HepG2 (cell line): ENCODE results near the gene HMX1. TPM values are rescaled to one million over a fixed set of nuclear protein-coding genes. Genes with fewer than 3 reads are reported as not detected.

Source experiments
- ATAC-seq: fragments of 200-7000 bp; cut with Tn5 transposase; 3 replicates; pipeline ENCODE4 v1.9.1; 2020; ENCODE audit warnings: mild to moderate bottlenecking, moderate library complexity
- BruUV-seq: library from RNA; stranded (reverse); fragments of 400-500 nt; replicated peaks from 2 replicates; lab custom pipeline; 2021; lab: Mats Ljungman, UMichigan
- CTCF ChIA-PET: fragments of 300-600 bp; formaldehyde crosslinking; extraction: SDS; loops from one replicate; lab custom pipeline; 2021; ENCODE audit warnings: low total read pairs, inconsistent platforms, low intra/inter-chr PET ratio; lab: Yijun Ruan, JAX
- POLR2A ChIA-PET: fragments of 350-600 bp; sonication (Branson Sonifier 250); formaldehyde crosslinking; loops from one replicate; lab custom pipeline; 2020; ENCODE audit warnings: antibody characterized with exemption, inconsistent platforms; lab: Yijun Ruan, JAX
- DNase-seq: peaks from one replicate; pipeline ENCODE4 v3.0.0-alpha.2; 2015; ENCODE audit warnings: low spot score
- FAIRE-seq: peaks from 3 replicates; lab custom pipeline; 2011; peaks lifted over from hg19 to GRCh38; lab: Jason Lieb, UNC
- H2AFZ ChIP-seq: one replicate; pipeline ENCODE4 v1.6.1; 2011; ENCODE audit warnings: low read length, inconsistent platforms
- H3K27ac ChIP-seq: fragments of 300-600 bp; 3 replicates; pipeline ENCODE4 v1.8.0; 2011; ENCODE audit warnings: mixed run types, mild to moderate bottlenecking, mixed read lengths, low read length, inconsistent platforms; ENCODE audit not compliant: insufficient read depth; ENCODE audit errors: extremely low read length
- H3K27me3 ChIP-seq, 2 experiments: fragments of 200-600 bp in 1 of 2; 2 replicates in 1 of 2; 3 replicates in 1 of 2; pipeline versions ENCODE4 v1.6.0 to v1.8.0; 2011; ENCODE audit warnings: low read length in 2 of 2, mild to moderate bottlenecking in 2 of 2, moderate library complexity in 2 of 2, inconsistent platforms in 1 of 2; ENCODE audit not compliant: insufficient read depth in 2 of 2, control insufficient read depth in 1 of 2
- H3K36me3 ChIP-seq, 2 experiments: fragments of 200-600 bp in 1 of 2; replicated peaks in 1 of 2; 2 replicates in 1 of 2; 3 replicates in 1 of 2; pipeline versions ENCODE4 v1.5.1 to v1.8.0; 2011; ENCODE audit warnings: low read length in 2 of 2, inconsistent platforms in 1 of 2; ENCODE audit not compliant: insufficient read depth in 2 of 2, control insufficient read depth in 1 of 2
- H3K4me1 ChIP-seq: 2 replicates; pipeline ENCODE4 v1.5.1; 2012; ENCODE audit warnings: low read length, inconsistent platforms; ENCODE audit not compliant: insufficient read depth
- H3K4me2 ChIP-seq: 2 replicates; pipeline ENCODE4 v1.6.0; 2011; ENCODE audit warnings: low read depth, low read length, inconsistent platforms
- H3K4me3 ChIP-seq, 3 experiments: fragments of 200-600 bp in 1 of 3; sonication (generic), shearing (Covaris generic) in 1 of 3; replicated peaks in 1 of 3; 2 replicates each; pipeline ENCODE4 v1.5.1; 2011 to 2016; ENCODE audit warnings: low read length in 3 of 3, inconsistent platforms in 2 of 3, low read depth in 2 of 3, mild to moderate bottlenecking in 2 of 3, control low read depth in 1 of 3, mixed read lengths in 1 of 3; ENCODE audit not compliant: insufficient read depth in 1 of 3
- H3K79me2 ChIP-seq: one replicate; pipeline ENCODE4 v1.6.1; 2011; ENCODE audit warnings: low read length, inconsistent platforms; ENCODE audit not compliant: insufficient read depth
- H3K9ac ChIP-seq: 2 replicates; pipeline ENCODE4 v1.6.0; 2011; ENCODE audit warnings: mild to moderate bottlenecking, low read depth, low read length, inconsistent platforms; ENCODE audit not compliant: insufficient read depth
- H3K9me3 ChIP-seq: 2 replicates; pipeline ENCODE4 v1.5.1; 2012; ENCODE audit warnings: mild to moderate bottlenecking, low read length
- H4K20me1 ChIP-seq: 2 replicates; pipeline ENCODE4 v1.6.0; 2011; ENCODE audit warnings: inconsistent platforms, mild to moderate bottlenecking, low read length, moderate library complexity; ENCODE audit not compliant: insufficient read depth
- BHLHE40 ChIP-seq: IDR thresholded peaks from 2 replicates; pipeline ENCODE4 v1.6.1; 2011; ENCODE audit warnings: low read length, improper control_type of control experiment
- GFI1 ChIP-seq: sonication (generic); formaldehyde crosslinking; IDR thresholded peaks from 2 replicates; pipeline ENCODE4 v1.5.0; 2020; ENCODE audit warnings: missing genetic modification reagents, mild to moderate bottlenecking, borderline replicate concordance
- KLF16 ChIP-seq, 2 experiments: sonication (generic) in 1 of 2; formaldehyde crosslinking in 1 of 2; IDR thresholded peaks; 2 replicates each; pipeline versions ENCODE4 v1.6.1 to v1.8.0; 2016 to 2023; ENCODE audit warnings: missing genetic modification reagents in 2 of 2, missing compliant biosample characterization in 1 of 2
- MED1 ChIP-seq: sonication (generic); formaldehyde crosslinking; IDR thresholded peaks from 2 replicates; pipeline ENCODE4 v1.4.0; 2020; ENCODE audit warnings: missing genetic modification reagents
- MLLT10 ChIP-seq: sonication (generic); formaldehyde crosslinking; IDR thresholded peaks from 2 replicates; pipeline ENCODE4 v1.4.0; 2020; ENCODE audit warnings: missing genetic modification reagents
- PAWR ChIP-seq: sonication (generic); formaldehyde crosslinking; IDR thresholded peaks from 2 replicates; pipeline ENCODE4 v1.4.0; 2020; ENCODE audit warnings: missing genetic modification reagents, mild to moderate bottlenecking, borderline replicate concordance
- SNAPC2 ChIP-seq: sonication (generic); formaldehyde crosslinking; IDR thresholded peaks from 2 replicates; pipeline ENCODE4 v1.8.1; 2022; ENCODE audit warnings: mild to moderate bottlenecking, missing genetic modification reagents
- SOX5 ChIP-seq: IDR thresholded peaks from 2 replicates; pipeline ENCODE4 v1.6.1; 2016; ENCODE audit warnings: borderline replicate concordance
- ZNF292 ChIP-seq: sonication (generic); formaldehyde crosslinking; IDR thresholded peaks from 2 replicates; pipeline ENCODE4 v1.8.1; 2022; ENCODE audit warnings: mild to moderate bottlenecking, low read depth, missing genetic modification reagents, borderline replicate concordance
- ZNF432 ChIP-seq: sonication (generic); formaldehyde crosslinking; IDR thresholded peaks from 2 replicates; pipeline ENCODE4 v1.5.0; 2020; ENCODE audit warnings: missing genetic modification reagents, mild to moderate bottlenecking, borderline replicate concordance
- ZNF629 ChIP-seq: sonication (generic); formaldehyde crosslinking; conservative IDR thresholded peaks from 2 replicates; pipeline ENCODE4 v1.5.0; 2020; ENCODE audit warnings: missing genetic modification reagents
- ZNF891 ChIP-seq: sonication (generic); formaldehyde crosslinking; IDR thresholded peaks from 2 replicates; pipeline ENCODE4 v1.5.0; 2020; ENCODE audit warnings: mild to moderate bottlenecking, missing genetic modification reagents
- WGBS: methylation state at CpG from one replicate; pipeline ENCODE4 v1.1.6; 2017; ENCODE audit warnings: low lambda C conversion rate; 5-methylcytosine and 5-hydroxymethylcytosine counted together
- in situ Hi-C: cut with HindIII; loops from 2 replicates; pipeline ENCODE4 v1.10.0; 2017; ENCODE audit warnings: low pct_unique_long_range_greater_than_20kb; ENCODE audit not compliant: extremely low pct_ligation_motif_present
- intact Hi-C: fragments of 100-400 bp; cut with micrococcal nuclease; formaldehyde crosslinking; loops from one replicate; pipeline ENCODE4 v1.10.0; 2022; ENCODE audit not compliant: unreplicated experiment
- polyA plus RNA-seq, 8 experiments: library from polyadenylated mRNA; depleted of rRNA in 3 of 8; stranded (reverse) in 7 of 8; unstranded in 1 of 8; fragments of >200 nt; fragmentation: Illumina TruSeq in 4 of 8; extraction: Trizol in 4 of 8; gene quantifications; 2 replicates each; pipeline versions ENCODE4 v1.2.1 to v1.2.3, GENCODE V29; 2011 to 2016; ENCODE audit warnings: low read depth in 4 of 8, missing spikeins in 1 of 8, mixed read lengths in 1 of 8; ENCODE audit not compliant: insufficient read depth in 1 of 8
- total RNA-seq, 5 experiments: library from RNA; depleted of rRNA; stranded (reverse); fragments of >200 nt; fragmentation: Illumina TruSeq; extraction: Trizol; gene quantifications; 2 replicates each; pipeline ENCODE4 v1.2.3, GENCODE V29; 2016; ENCODE audit warnings: low read depth in 1 of 5
- TF ChIP-seq, protein P1 (sequence below): sonication (generic); formaldehyde crosslinking; IDR thresholded peaks from 2 replicates; pipeline ENCODE4 v1.5.1; 2020; ENCODE audit warnings: missing genetic modification reagents, mild to moderate bottlenecking, borderline replicate concordance
- TF ChIP-seq, protein P2 (sequence below): sonication (generic); formaldehyde crosslinking; IDR thresholded peaks from 2 replicates; pipeline ENCODE4 v1.4.0; 2020; ENCODE audit warnings: missing genetic modification reagents
- TF ChIP-seq, protein P3 (sequence below): sonication (generic); formaldehyde crosslinking; conservative IDR thresholded peaks from 2 replicates; pipeline ENCODE4 v1.4.0; 2020; ENCODE audit warnings: missing genetic modification reagents
- TF ChIP-seq, protein P4 (sequence below): sonication (generic); formaldehyde crosslinking; conservative IDR thresholded peaks from 2 replicates; pipeline ENCODE4 v1.8.1; 2023; ENCODE audit warnings: missing genetic modification reagents

The HMX1 gene
- total and polyA plus RNA-seq, 2 of the 13 experiments (the other 11 are each of a cell fraction or from before 2014, with no cell fraction given): not detected

DNA sequence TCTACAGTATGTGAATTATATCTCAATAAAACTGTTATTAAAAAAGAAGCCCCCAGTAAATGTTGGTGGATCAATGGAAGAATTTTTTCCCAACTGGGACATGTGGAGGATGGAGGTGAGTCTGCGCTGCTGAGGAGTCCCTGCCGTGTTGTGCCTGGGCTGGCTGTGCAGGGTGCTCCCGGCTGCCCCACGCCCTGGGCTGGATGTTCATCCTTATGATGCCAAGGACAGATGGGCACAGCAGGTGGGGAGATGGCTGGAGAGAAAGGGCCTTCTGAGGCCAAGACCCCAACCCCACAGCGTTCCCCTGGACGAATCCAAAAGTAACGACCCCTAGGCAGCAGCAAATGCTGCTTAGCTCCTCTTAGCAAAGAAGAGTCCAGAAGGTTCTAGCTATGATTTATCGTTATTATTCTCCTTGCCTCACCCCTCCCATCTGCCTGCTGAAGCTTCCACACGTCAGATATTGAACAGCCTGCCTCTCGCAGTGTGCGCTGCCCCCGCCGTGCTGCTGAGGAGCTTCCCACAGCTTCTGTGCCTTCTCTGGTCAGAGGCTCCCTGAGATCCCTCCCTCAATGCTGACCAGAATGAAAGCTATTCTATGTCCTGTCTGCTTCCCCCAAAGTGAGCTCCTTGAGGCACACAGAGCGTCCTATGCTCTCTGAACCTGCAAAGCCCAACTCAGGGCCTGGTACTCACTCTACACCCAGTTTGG, 26.5 kb downstream of the HMX1 start:
- Histone ChIP-seq H3K9ac (no peak overlapping the region), H2AFZ (no peak overlapping the region)
- ATAC-seq: no peak
- TF ChIP-seq PAWR (CRISPR knock-in tag) (no peak), ZNF432 (CRISPR knock-in tag) (no peak), ZNF292 (no peak), MED1 (no peak), KLF16 (CRISPR knock-in tag; IDR thresholded peaks at IDR 0.05) (no peak), ZNF891 (CRISPR knock-in tag) (no peak), MLLT10 (CRISPR knock-in tag) (no peak), BHLHE40 (no peak), SNAPC2 (CRISPR knock-in tag) (no peak), ZNF629 (CRISPR knock-in tag) (no peak), GFI1 (CRISPR knock-in tag) (no peak), SOX5 (CRISPR knock-in tag) (no peak)
- TF ChIP-seq, protein P1, sequence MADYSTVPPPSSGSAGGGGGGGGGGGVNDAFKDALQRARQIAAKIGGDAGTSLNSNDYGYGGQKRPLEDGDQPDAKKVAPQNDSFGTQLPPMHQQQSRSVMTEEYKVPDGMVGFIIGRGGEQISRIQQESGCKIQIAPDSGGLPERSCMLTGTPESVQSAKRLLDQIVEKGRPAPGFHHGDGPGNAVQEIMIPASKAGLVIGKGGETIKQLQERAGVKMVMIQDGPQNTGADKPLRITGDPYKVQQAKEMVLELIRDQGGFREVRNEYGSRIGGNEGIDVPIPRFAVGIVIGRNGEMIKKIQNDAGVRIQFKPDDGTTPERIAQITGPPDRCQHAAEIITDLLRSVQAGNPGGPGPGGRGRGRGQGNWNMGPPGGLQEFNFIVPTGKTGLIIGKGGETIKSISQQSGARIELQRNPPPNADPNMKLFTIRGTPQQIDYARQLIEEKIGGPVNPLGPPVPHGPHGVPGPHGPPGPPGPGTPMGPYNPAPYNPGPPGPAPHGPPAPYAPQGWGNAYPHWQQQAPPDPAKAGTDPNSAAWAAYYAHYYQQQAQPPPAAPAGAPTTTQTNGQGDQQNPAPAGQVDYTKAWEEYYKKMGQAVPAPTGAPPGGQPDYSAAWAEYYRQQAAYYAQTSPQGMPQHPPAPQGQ: no peak
- TF ChIP-seq, protein P2, sequence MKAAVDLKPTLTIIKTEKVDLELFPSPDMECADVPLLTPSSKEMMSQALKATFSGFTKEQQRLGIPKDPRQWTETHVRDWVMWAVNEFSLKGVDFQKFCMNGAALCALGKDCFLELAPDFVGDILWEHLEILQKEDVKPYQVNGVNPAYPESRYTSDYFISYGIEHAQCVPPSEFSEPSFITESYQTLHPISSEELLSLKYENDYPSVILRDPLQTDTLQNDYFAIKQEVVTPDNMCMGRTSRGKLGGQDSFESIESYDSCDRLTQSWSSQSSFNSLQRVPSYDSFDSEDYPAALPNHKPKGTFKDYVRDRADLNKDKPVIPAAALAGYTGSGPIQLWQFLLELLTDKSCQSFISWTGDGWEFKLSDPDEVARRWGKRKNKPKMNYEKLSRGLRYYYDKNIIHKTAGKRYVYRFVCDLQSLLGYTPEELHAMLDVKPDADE (CRISPR knock-in tag): no peak
- TF ChIP-seq, protein P3, sequence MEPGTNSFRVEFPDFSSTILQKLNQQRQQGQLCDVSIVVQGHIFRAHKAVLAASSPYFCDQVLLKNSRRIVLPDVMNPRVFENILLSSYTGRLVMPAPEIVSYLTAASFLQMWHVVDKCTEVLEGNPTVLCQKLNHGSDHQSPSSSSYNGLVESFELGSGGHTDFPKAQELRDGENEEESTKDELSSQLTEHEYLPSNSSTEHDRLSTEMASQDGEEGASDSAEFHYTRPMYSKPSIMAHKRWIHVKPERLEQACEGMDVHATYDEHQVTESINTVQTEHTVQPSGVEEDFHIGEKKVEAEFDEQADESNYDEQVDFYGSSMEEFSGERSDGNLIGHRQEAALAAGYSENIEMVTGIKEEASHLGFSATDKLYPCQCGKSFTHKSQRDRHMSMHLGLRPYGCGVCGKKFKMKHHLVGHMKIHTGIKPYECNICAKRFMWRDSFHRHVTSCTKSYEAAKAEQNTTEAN: no peak
- TF ChIP-seq, protein P4, sequence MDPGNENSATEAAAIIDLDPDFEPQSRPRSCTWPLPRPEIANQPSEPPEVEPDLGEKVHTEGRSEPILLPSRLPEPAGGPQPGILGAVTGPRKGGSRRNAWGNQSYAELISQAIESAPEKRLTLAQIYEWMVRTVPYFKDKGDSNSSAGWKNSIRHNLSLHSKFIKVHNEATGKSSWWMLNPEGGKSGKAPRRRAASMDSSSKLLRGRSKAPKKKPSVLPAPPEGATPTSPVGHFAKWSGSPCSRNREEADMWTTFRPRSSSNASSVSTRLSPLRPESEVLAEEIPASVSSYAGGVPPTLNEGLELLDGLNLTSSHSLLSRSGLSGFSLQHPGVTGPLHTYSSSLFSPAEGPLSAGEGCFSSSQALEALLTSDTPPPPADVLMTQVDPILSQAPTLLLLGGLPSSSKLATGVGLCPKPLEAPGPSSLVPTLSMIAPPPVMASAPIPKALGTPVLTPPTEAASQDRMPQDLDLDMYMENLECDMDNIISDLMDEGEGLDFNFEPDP (CRISPR knock-in tag): no peak
- TF ChIP-seq, all 625 proteins: peak for 0
- H3K4me2 ChIP-seq: no peak overlapping the region
- no peak for DNase-seq
- H3K27me3 ChIP-seq: peaks cover 0 to 24% of the 10 kb centered on the region in 2 experiments; a peak in 4 of 5 replicates
- in situ Hi-C loops (no loop called here), intact Hi-C loops (no loop called here)
- H3K9me3 ChIP-seq: no peaks in the 10 kb centered on the region; the same call in 1 of the 2 replicates
- H3K36me3 ChIP-seq: no peaks in the 10 kb centered on the region
- H3K4me3 ChIP-seq: no peak overlapping the region
- POLR2A ChIA-PET: no interaction called here
- no peaks in the 10 kb centered on the region for H4K20me1 ChIP-seq
- no peaks in the 10 kb centered on the region for H3K79me2 ChIP-seq
- no peaks in the 10 kb centered on the region for H3K4me1 ChIP-seq
- no TSS peak for BruUV-seq
- no peak overlapping the region for H3K27ac ChIP-seq
- FAIRE-seq: no peak
- 34% methylated on average over 13 of the region's 14 CpGs for WGBS
- CTCF ChIA-PET: no interaction called here
